ENCODE measurements around the gene GATM.

DNA sequence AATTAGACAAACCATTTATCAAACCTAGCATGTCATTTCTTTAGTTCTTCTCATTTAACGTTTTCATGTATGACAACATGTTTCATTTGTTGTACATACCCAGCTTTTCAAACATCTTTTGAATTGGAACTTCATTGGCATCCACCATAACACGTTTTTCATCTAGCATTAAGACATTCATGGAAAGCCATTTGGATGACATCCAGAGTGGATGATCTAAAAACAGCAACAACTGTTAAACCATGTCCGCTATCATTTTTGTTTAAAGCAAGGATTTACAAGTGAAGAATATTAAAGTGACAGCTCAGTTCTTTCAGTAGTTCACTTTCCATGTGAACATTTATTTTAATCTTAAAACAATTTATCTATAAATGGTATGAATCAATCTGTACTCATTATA, 14.5 kb downstream of the GATM start:
- TF ChIP-seq, protein P1, sequence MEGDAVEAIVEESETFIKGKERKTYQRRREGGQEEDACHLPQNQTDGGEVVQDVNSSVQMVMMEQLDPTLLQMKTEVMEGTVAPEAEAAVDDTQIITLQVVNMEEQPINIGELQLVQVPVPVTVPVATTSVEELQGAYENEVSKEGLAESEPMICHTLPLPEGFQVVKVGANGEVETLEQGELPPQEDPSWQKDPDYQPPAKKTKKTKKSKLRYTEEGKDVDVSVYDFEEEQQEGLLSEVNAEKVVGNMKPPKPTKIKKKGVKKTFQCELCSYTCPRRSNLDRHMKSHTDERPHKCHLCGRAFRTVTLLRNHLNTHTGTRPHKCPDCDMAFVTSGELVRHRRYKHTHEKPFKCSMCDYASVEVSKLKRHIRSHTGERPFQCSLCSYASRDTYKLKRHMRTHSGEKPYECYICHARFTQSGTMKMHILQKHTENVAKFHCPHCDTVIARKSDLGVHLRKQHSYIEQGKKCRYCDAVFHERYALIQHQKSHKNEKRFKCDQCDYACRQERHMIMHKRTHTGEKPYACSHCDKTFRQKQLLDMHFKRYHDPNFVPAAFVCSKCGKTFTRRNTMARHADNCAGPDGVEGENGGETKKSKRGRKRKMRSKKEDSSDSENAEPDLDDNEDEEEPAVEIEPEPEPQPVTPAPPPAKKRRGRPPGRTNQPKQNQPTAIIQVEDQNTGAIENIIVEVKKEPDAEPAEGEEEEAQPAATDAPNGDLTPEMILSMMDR (IDR thresholded peaks at IDR 0.05), result no peak
- no peak for TF ChIP-seq POLR2A (IDR thresholded peaks at IDR 0.05)

Data from thyroid gland (tissue), 4 donors.